Measurements from ENCODE around the gene METTL15. TPM values are rescaled to one million over a fixed set of nuclear protein-coding genes. Genes with fewer than 3 reads are reported as not detected.
"Not testable (repeated sequence)": the region's sequence is repeated elsewhere in the genome, so short reads cannot be mapped to it uniquely, and the experiment has no call there.

Gene METTL15
- 11.5 TPM for polyA plus RNA-seq (2013, experiment 1 of 2; ENCODE audit: insufficient read length)
- 10.2 TPM for polyA plus RNA-seq (2013, experiment 2 of 2; ENCODE audit: insufficient read length)

DNA sequence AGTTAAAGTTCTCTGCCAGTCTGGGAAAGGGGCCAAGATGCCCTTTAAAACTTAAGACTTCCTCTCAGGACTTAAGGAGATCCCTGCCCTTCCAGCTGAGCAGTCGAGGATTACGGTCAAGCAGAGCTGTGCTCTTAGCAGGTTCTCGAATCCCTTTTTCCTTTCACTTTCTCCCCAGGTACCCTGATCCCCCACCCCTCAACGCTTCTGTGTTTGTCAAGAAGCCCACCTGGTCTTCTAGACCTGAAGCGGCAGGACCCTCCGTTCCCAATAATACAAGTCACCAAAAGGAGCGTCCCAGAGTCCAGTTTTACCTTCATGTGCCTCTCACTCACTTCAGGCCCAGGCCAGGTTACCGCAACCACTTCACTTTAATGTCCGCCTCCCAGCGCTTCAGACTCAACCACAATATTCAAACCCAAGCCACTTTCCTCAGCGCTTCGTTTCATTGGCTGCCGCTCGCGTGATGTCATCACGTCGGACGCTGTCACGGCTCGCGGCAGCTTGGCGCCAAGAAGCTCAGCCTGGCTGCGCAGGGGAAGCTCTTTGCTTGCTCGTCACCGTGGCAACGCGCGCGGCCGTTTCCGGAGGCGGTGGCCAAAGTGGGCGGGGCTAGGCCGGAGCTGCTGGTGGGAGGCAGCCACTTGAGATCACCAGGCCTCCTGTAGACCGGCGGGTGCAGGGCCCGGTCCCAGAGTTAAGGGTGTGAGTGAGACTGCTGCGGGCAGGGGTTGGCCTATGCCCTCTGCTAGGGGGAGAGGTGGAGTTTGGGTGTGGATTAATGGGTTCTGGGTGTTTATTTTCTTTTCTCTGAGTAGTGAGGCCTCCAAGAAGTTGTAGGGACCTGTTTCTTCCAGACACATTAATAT, at the start of gene METTL15, which contains the start of gene KIF18A:
TSS of gene METTL15 (plus strand) at position 639 of the 869 bp plus-strand sequence. CDS start 4,947 bp downstream, outside the sequence.
TSS of gene KIF18A (minus strand) at position 407 of the 869 bp plus-strand sequence. CDS start 10,209 bp downstream, outside the sequence.
- peak; percentile 99 for DNase-seq

DNA sequence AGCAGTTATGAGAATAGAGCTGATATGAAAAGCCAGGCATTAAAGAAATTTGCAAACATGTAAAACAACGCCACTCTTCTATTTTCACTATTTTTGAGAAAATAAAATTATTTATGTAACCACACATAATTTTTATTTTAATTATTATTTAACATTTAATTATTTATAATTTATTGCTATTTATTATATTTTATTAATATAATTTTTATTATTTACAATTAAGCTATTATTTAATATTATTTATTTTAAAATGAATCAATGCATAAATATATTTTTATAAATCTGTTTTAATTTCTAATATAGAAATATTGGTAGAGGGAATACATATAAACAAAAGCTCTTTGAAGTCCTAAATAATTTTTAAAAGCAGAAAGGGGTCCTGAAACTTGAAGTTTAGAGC, 36.9 kb upstream of the METTL15 start:
- no peak for DNase-seq

DNA sequence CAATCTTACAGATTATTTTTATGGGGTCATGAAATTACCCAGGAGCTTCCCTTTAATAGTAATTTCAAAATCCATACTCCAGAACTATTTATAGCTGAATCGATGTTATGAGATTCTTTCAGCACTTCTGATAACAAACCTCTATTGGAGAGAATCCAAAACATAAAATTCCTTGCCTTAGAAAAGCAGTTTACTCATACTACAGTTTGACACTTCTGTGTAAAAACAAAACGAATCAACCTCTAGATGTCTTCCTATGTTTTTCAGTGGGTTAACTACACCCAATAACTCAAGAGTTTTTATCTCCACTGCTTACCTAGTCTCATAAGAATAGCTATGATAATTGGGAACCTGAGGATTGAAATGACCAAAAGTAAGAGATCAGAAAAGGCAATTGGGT, 35.9 kb upstream of the METTL15 start:
- DNase-seq = peak; percentile 51

DNA sequence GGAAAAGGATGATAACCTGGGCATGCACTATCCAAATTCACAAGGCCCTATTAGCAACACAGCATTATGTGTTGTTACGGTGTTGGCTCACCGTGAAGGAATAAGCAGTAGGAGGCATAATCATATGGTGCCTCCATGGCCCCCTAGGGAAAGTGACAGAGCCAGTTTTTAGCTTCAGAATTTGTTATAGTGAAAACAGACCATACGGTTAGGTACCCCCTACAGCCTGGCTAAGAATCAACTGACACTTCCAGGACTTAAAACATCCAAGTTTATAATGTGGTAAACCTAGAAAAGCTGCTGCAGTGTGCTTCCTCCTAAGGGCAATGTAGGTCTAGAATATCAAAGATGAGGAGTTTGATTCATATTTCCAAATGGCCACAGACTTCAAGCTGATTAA, 30.7 kb upstream of the METTL15 start:
- DNase-seq = no peak

DNA sequence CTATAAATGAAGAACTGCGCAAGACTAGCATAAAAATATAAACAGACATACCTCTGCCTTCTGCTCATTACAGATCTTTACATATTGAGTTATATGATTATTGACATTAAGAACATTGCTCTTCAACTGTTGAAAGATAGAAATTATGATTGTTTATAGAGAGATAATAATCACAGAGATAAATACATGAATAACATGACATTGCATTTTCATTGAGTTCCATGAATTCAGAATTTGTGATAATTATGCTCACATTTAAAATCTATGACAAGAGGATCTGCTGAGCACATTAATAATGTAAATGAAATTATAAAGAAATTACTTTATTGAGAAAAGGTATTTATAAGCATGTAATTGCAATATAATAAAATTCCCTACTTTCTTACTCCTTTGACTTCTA, 25.1 kb upstream of the METTL15 start:
- no peak for DNase-seq

DNA sequence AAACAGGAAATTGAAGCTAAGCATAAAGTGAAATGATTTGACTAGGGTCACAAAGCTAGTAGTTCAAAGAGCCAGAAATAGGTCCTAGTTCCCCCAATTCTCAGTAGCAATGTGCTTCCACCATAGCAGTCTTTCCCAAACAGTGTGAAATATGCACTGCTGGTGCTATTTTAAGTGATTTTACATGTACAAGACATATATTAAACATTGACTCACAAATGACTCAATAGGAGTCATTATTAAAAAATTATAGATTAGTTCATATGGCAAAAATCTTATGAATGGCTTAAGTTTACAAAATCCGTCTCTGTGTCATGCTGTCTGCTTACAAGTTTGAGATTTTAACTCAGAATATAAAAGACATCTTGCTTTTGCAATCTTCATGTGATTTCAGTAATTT, 21.6 kb upstream of the METTL15 start:
- DNase-seq = peak; percentile 84

DNA sequence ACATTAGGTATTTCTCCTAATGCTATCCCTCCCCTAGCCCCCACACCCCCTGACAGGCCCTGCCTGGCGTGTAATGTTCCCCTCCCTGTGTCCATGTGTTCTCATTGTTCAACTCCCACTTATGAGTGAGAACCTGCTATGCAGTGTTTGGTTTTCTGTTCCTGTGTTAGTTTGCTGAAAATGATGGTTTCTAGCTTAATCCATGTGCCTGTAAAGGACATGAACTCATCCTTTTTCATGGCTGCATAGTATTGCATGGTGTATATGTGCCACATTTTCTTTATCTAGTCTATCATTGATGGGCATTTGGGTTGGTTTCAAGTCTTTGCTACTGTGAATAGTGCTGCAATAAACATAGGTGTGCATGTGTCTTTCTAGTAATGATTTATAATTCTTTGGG, 21.0 kb upstream of the METTL15 start:
- not testable (repeated sequence) for DNase-seq

- not testable (repeated sequence) for DNase-seq
Measured at GRCh38 chr11:28087693-28088092, 20.5 kb upstream of the METTL15 start.

DNA sequence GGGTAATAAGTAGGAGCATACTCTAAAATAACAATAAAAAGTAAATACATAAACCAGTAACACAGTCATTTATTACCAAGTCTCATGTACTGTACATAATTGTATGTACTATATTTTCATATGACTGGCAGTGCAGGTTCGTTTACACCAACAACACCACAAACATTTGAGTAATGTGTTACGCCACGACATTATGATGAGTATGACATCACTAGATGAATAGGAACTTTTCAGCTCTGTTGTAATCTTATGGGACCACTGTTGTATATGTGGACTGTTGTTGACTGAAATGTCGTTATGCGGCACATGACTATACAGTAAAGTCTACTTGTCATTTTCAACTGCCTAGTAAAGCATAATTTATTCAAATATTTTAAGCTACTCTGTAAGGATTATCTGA, 18.8 kb upstream of the METTL15 start:
- no peak for DNase-seq

GRCh38 chr11:28090052-28090749, 18.0 kb upstream of the METTL15 start:
- peak; percentile 74 for DNase-seq

- DNase-seq = no peak
Measured at GRCh38 chr11:28092786-28093185, 15.4 kb upstream of the METTL15 start.

GRCh38 chr11:28098257-28098656, 9.9 kb upstream of the METTL15 start:
- no peak for DNase-seq

- no peak for DNase-seq
Measured at GRCh38 chr11:28099715-28100114, 8.5 kb upstream of the METTL15 start.

DNA sequence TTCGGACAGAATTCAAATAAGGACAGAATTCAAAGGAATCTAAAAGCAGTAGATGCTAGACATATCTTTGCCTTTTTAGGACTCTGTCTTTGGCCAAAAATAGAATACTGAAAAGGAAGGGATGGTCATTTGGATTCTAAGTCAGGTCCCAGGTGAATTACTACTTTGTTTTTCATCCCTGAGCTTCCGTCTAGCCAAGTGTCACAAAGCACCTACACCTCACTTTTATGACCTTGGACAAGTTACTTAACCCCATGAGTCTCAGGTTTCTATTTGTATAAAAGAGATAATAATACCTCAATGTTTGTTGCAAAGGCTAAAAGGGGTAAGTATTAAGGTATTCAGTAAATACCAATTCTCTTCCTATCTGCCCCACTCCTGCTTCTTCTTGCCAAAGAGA, 7.5 kb upstream of the METTL15 start:
- no peak for DNase-seq

- not testable (repeated sequence) for DNase-seq
Measured at GRCh38 chr11:28102300-28102699, 5.9 kb upstream of the METTL15 start.

- DNase-seq = no peak
Measured at GRCh38 chr11:28104425-28104824, 3.8 kb upstream of the METTL15 start.

DNA sequence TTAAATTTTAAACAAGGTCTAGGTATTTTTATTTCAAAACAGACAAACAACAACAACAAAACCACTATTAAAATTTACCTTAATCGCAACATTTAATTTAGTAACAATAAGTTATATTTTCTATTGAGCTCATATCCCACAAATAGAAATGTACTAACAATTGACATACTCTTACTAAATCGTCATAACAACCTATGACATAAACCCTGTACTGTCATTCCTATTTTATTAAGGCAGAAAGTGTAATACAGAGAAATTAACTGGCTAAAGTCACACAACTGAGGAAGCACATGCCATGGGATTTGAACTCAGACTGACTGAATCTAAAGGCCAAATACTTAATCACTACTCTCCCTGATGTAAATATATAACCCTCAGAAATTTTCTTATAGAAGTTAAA, 3.2 kb upstream of the METTL15 start:
- no peak for DNase-seq

- DNase-seq = no peak
Measured at GRCh38 chr11:28105869-28106268, 2.3 kb upstream of the METTL15 start.

- no peak for DNase-seq
Measured at GRCh38 chr11:28106353-28107043, 1.7 kb upstream of the METTL15 start.

DNA sequence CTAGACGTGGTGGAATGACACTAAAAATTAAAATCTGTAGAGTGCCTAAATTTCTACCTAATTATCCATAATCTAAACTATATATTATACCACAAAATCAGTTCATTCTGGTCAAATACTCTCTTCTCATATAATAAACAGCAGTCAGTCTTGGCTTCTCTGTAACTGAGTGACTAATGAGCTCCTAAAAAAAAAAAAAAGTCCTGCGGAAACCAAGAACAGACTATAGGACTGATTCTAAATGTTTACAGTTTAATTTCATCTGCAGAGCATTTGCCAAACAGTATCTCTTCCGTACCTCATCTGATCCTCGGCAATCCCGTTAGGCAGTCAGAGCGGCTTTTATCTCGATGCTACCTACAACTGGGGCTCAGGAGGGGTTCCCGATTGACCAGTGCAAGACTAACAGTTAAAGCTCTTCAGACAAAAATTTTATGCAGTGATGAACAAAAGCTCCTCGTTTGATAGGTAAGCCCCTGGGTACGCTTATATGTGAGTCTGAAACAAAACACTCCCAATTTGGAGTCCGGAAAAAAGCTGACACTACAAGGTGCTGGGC, 918 bp upstream of the METTL15 start:
- DNase-seq = peak; percentile 24

GRCh38 chr11:28108958-28109357, 770 bp downstream of the METTL15 start:
- DNase-seq = no peak

- DNase-seq = peak; percentile 82
Measured at GRCh38 chr11:28110108-28110820, 2.1 kb downstream of the METTL15 start.

Measured in fibroblast of skin of abdomen (primary cell).